NT2/D1 (cell line): ENCODE data around the gene FOXP2.

Experiments used
- DNase-seq: peaks from one replicate; pipeline ENCODE4 v3.0.0-alpha.2; 2011; ENCODE audit warnings: low read depth, low spot score
- H3K27me3 ChIP-seq: 2 replicates; pipeline ENCODE4 v1.6.0; 2011; ENCODE audit warnings: mild to moderate bottlenecking; ENCODE audit not compliant: insufficient read length, insufficient read depth
- H3K36me3 ChIP-seq: 2 replicates; pipeline ENCODE4 v1.6.1; 2011; ENCODE audit warnings: mild to moderate bottlenecking, low read length, mixed read lengths; ENCODE audit not compliant: insufficient read depth, insufficient read length
- H3K4me1 ChIP-seq: 2 replicates; pipeline ENCODE4 v1.5.1; 2011; ENCODE audit not compliant: insufficient read depth, insufficient read length
- H3K4me3 ChIP-seq: 2 replicates; pipeline ENCODE4 v1.5.1; 2011; ENCODE audit warnings: low read depth; ENCODE audit not compliant: insufficient read length
- H3K9ac ChIP-seq: 2 replicates; pipeline ENCODE4 v1.6.0; 2011; ENCODE audit warnings: low read depth; ENCODE audit not compliant: insufficient read length
- H3K9me3 ChIP-seq: 2 replicates; pipeline ENCODE4 v1.5.1; 2011; ENCODE audit warnings: mild to moderate bottlenecking, low read length; ENCODE audit not compliant: insufficient read depth
- SUZ12 ChIP-seq: IDR thresholded peaks from 2 replicates; pipeline ENCODE4 v1.6.1; 2011; ENCODE audit not compliant: insufficient read length, insufficient read depth; ENCODE audit errors: extremely low read depth
- YY1 ChIP-seq: IDR thresholded peaks from 2 replicates; pipeline ENCODE4 v1.6.1; 2011; ENCODE audit not compliant: insufficient read length, insufficient read depth
- ZNF274 ChIP-seq: IDR thresholded peaks from 2 replicates; pipeline ENCODE4 v1.6.1; 2011; ENCODE audit warnings: mild to moderate bottlenecking, low read depth, low read length

The FOXP2 gene

DNA sequence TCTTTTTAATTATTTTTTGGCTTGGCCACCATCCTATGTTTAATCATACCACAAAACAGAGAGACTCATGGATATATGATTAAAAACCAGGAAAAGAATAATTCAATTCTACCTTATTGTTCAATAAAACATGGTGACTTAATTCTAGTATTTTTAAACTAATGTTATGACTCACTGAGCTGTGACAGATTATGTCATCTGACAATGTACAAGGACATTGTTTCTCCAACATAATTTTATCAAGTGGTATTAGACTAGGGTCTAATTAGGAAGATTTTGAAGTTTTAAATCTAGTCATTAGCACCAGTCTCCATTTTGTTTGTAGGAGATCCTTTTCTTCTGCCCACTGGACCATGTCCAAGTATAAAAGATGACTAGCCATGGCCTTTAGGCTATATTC lies 307.9 kb downstream of the FOXP2 start:
- no peaks in the 10 kb centered on the region for H3K27me3 ChIP-seq
- TF ChIP-seq ZNF274 (no peak), SUZ12 (no peak), YY1 (no peak)
- no peaks in the 10 kb centered on the region for H3K9me3 ChIP-seq
- DNase-seq = no peak
- no peaks in the 10 kb centered on the region for H3K4me1 ChIP-seq
- no peak overlapping the region for H3K4me3 ChIP-seq
- H3K9ac ChIP-seq = no peak overlapping the region
- H3K36me3 ChIP-seq = no peaks in the 10 kb centered on the region

DNA sequence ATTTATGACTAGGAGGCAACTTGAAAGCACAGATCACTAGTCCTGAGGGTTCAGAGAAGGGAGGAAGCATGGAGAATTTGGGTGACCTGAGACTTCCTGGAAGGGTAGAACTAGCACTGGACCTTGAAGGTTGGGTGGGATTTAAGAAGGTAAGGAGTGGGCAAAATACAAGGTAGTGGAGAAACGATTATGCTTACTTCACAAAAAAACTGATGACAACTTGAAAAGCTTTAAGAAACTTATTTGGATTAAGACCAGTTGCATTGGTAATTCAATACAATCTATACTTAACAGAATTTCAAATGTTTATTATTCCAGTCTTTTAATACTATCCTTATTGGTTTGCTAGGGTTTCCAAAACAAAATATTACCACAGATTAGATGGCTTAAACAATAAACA lies 308.7 kb downstream of the FOXP2 start:
- Histone ChIP-seq H3K4me3 (no peak overlapping the region), H3K27me3 (no peaks in the 10 kb centered on the region), H3K9ac (no peak overlapping the region), H3K4me1 (no peaks in the 10 kb centered on the region), H3K9me3 (no peaks in the 10 kb centered on the region), H3K36me3 (no peaks in the 10 kb centered on the region)
- DNase-seq = no peak
- TF ChIP-seq ZNF274 (no peak), YY1 (no peak), SUZ12 (no peak)

DNA sequence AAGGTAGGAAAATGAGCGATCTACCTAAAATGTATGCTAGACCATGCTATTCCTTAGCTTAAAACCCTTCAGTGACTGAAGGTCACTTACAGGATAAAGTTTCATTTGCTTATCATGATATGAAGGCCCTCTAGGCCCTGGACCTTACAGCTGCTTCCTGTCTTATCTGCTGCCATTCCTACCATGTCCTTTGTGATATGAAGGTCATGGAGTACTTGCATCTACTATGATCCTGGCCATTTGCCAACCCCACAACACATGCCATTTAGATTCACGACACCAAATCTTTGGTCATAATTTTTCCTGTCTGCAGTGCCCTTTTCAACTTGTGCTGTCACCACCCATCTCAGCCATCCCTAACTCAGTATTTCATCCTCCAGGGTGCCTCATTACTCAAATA lies 325.5 kb downstream of the FOXP2 start:
- Histone ChIP-seq H3K9ac (no peak overlapping the region), H3K4me3 (no peak overlapping the region), H3K4me1 (no peaks in the 10 kb centered on the region), H3K9me3 (no peaks in the 10 kb centered on the region), H3K36me3 (no peaks in the 10 kb centered on the region), H3K27me3 (no peaks in the 10 kb centered on the region)
- no peak for TF ChIP-seq SUZ12
- no peak for TF ChIP-seq YY1
- no peak for TF ChIP-seq ZNF274
- DNase-seq = no peak

DNA sequence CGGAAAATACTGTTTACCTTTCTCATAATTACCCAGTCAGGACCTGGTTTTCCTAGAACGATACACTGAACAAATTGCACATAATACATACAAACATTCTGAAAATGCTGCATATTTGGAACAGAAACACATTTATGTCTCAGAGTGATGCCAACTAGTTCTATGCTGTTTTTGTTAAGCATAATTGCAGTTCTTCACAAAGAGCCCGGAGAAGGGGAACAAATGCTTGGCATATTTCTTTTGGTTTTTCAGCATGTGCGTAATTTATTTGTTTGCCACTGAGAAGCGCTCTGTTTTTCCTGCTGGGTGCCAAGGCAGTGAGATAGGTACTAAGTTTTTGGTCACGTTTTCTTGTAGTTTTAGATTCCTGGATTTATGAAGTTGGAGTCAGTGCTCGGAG lies 326.3 kb downstream of the FOXP2 start:
- H3K4me3 ChIP-seq = no peak overlapping the region
- H3K27me3 ChIP-seq = no peaks in the 10 kb centered on the region
- no peak overlapping the region for H3K9ac ChIP-seq
- DNase-seq = no peak
- H3K4me1 ChIP-seq = no peaks in the 10 kb centered on the region
- no peaks in the 10 kb centered on the region for H3K9me3 ChIP-seq
- TF ChIP-seq SUZ12 = no peak
- TF ChIP-seq YY1 = no peak
- no peak for TF ChIP-seq ZNF274
- H3K36me3 ChIP-seq = no peaks in the 10 kb centered on the region

DNA sequence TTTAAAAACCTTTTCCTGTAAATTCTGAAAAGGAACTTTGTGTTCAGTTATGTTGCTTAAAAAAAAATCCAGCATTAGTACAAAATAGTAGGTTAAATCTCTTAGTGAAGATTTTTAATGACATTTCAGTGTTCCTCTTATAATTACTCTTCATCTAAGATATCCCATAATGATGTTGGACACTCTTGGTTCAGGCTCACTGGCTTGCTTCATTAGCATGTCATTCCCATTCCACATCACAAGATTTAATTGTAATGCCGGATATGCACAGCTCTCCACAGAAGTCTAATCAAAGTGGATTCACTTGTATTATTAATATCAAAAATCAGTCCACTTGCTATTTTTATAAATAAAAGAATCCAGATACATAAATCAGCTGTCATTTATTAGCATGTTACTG lies 327.3 kb downstream of the FOXP2 start:
- Histone ChIP-seq H3K36me3 (no peaks in the 10 kb centered on the region), H3K4me3 (no peak overlapping the region), H3K9ac (no peak overlapping the region), H3K27me3 (no peaks in the 10 kb centered on the region), H3K4me1 (no peaks in the 10 kb centered on the region), H3K9me3 (no peaks in the 10 kb centered on the region)
- no peak for DNase-seq
- TF ChIP-seq YY1 = no peak
- TF ChIP-seq SUZ12 = no peak
- no peak for TF ChIP-seq ZNF274
